Karpas-422 (cell line): Measurements from ENCODE around the gene PTBP2. TPM values are rescaled to one million over a fixed set of nuclear protein-coding genes. Genes with fewer than 3 reads are reported as not detected.

ENCODE experiments used
- DNase-seq: peaks from one replicate; pipeline ENCODE4 v3.0.0-alpha.2; 2015
- H2AFZ ChIP-seq: fragments of 200-600 bp; sonication (generic); 2 replicates; pipeline ENCODE4 v1.6.1; 2014; ENCODE audit warnings: antibody characterized with exemption, low read length, mixed read lengths
- H3K27ac ChIP-seq: fragments of 200-600 bp; sonication (generic); 2 replicates; pipeline ENCODE4 v1.5.1; 2014; ENCODE audit warnings: mild to moderate bottlenecking, low read length, moderate library complexity
- H3K27me3 ChIP-seq: fragments of 200-600 bp; sonication (generic); 2 replicates; pipeline ENCODE4 v1.6.1; 2014; ENCODE audit warnings: low read length, mixed read lengths
- H3K36me3 ChIP-seq: fragments of 200-600 bp; sonication (generic); 2 replicates; pipeline ENCODE4 v1.6.1; 2014; ENCODE audit warnings: low read length, mixed read lengths; ENCODE audit not compliant: insufficient read depth
- H3K4me1 ChIP-seq: fragments of 200-600 bp; sonication (generic); 2 replicates; pipeline ENCODE4 v1.6.1; 2014; ENCODE audit warnings: mild to moderate bottlenecking, low read length, mixed read lengths
- H3K4me2 ChIP-seq: fragments of 200-600 bp; sonication (generic); 2 replicates; pipeline ENCODE4 v1.6.1; 2014; ENCODE audit warnings: low read length, low read depth, mild to moderate bottlenecking; ENCODE audit not compliant: poor library complexity, severe bottlenecking
- H3K4me3 ChIP-seq: fragments of 200-600 bp; sonication (generic); 2 replicates; pipeline ENCODE4 v1.5.1; 2014; ENCODE audit warnings: mild to moderate bottlenecking, antibody characterized with exemption, low read length, mixed read lengths
- H3K79me2 ChIP-seq: fragments of 200-600 bp; sonication (generic); 2 replicates; pipeline ENCODE4 v1.6.1; 2014; ENCODE audit warnings: mild to moderate bottlenecking, low read length, mixed read lengths
- H3K9ac ChIP-seq: fragments of 200-600 bp; sonication (generic); 2 replicates; pipeline ENCODE4 v1.6.0; 2014; ENCODE audit warnings: low read length
- H3K9me2 ChIP-seq: fragments of 200-600 bp; sonication (generic), shearing (Covaris generic); replicated peaks from 2 replicates; pipeline ENCODE4 v1.6.0; 2014; ENCODE audit warnings: mild to moderate bottlenecking, low read length, moderate library complexity; ENCODE audit not compliant: insufficient read depth
- H3K9me3 ChIP-seq: fragments of 300-700, 200-600 bp; sonication (generic); 2 replicates; pipeline ENCODE4 v1.6.1; 2014; ENCODE audit warnings: low read length, mixed read lengths
- H4K20me1 ChIP-seq: fragments of 200-600 bp; sonication (generic); 2 replicates; pipeline ENCODE4 v1.6.1; 2014; ENCODE audit warnings: mild to moderate bottlenecking, antibody characterized with exemption, low read length, low read depth; ENCODE audit not compliant: insufficient read depth
- total RNA-seq: library from RNA; depleted of rRNA; stranded (reverse); fragments of >200 nt; shearing (Covaris generic); gene quantifications from 2 replicates; pipeline ENCODE4 v1.2.3, GENCODE V29; 2014; ENCODE audit warnings: low replicate concordance

The PTBP2 gene
- total RNA-seq, 1 experiment from 2014 or later, result 54.0 TPM

- no peak for DNase-seq
- Histone ChIP-seq H2AFZ (no peak overlapping the region), H3K4me3 (no peak overlapping the region), H3K36me3 (peaks cover 43% of the 10 kb centered on the region; the same call in 1 of the 2 replicates), H3K9me2 (no peaks in the 10 kb centered on the region), H4K20me1 (no peaks in the 10 kb centered on the region), H3K79me2 (peaks cover 38% of the 10 kb centered on the region), H3K9ac (no peak overlapping the region), H3K27ac (no peak overlapping the region), H3K4me1 (no peaks in the 10 kb centered on the region), H3K27me3 (no peaks in the 10 kb centered on the region), H3K4me2 (no peak overlapping the region), H3K9me3 (no peaks in the 10 kb centered on the region)
Observed at GRCh38 chr1:96804648-96805047, 83.1 kb downstream of the PTBP2 start.

DNA sequence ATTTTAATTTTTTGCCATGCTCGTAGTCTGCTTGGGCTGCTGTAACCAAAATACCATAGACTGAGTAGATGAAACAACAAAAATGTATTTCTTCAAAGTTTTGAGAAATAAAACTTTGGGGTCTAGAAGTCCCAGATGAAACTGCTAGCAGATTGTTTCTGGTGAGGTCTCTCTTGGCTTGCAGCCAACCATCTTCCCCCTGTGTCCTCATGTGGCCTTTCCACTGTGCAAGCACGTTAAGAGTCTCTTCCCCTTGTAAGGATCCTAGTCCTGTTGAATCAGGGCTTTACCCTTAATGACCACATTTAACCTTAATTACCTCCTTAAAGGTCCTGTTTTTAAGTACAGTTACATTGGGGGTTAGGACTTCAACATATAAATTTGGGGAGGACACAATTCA, 86.6 kb downstream of the PTBP2 start:
- H3K79me2 ChIP-seq, result peaks cover 30% of the 10 kb centered on the region
- H3K36me3 ChIP-seq, result peaks cover 61% of the 10 kb centered on the region; the same call in 1 of the 2 replicates
- H3K27ac ChIP-seq, result no peak overlapping the region
- H3K4me2 ChIP-seq, result no peak overlapping the region
- no peaks in the 10 kb centered on the region for H3K9me2 ChIP-seq
- no peak overlapping the region for H2AFZ ChIP-seq
- no peaks in the 10 kb centered on the region for H3K4me1 ChIP-seq
- no peaks in the 10 kb centered on the region for H3K9me3 ChIP-seq
- H3K4me3 ChIP-seq, result no peak overlapping the region
- H3K9ac ChIP-seq, result no peak overlapping the region
- H4K20me1 ChIP-seq, result no peaks in the 10 kb centered on the region
- no peaks in the 10 kb centered on the region for H3K27me3 ChIP-seq
- no peak for DNase-seq

- Histone ChIP-seq H3K4me2 (no peak overlapping the region), H3K79me2 (peaks cover 14% of the 10 kb centered on the region; the same call in 1 of the 2 replicates), H3K36me3 (peaks cover 61% of the 10 kb centered on the region; the same call in 1 of the 2 replicates), H4K20me1 (no peaks in the 10 kb centered on the region), H2AFZ (no peak overlapping the region), H3K9me2 (no peaks in the 10 kb centered on the region), H3K9ac (no peak overlapping the region), H3K27me3 (no peaks in the 10 kb centered on the region), H3K4me1 (peaks cover 27% of the 10 kb centered on the region), H3K9me3 (no peaks in the 10 kb centered on the region), H3K27ac (no peak overlapping the region), H3K4me3 (no peak overlapping the region)
- no peak for DNase-seq
Observed at GRCh38 chr1:96815914-96816313, 94.3 kb downstream of the PTBP2 start.

GRCh38 chr1:96820107-96820506, 98.5 kb downstream of the PTBP2 start:
- Histone ChIP-seq H2AFZ (no peak overlapping the region), H3K9me2 (no peaks in the 10 kb centered on the region), H3K9me3 (no peaks in the 10 kb centered on the region), H3K79me2 (0 out of 2 replicates have a peak, but pooled peaks cover 8% of the 10 kb centered on the region), H3K36me3 (peaks cover 38% of the 10 kb centered on the region; the same call in 1 of the 2 replicates), H3K9ac (no peak overlapping the region), H3K4me2 (no peak overlapping the region), H3K27me3 (no peaks in the 10 kb centered on the region), H3K4me3 (no peak overlapping the region), H3K27ac (no peak overlapping the region), H4K20me1 (0 out of 2 replicates have a peak, but pooled peaks cover 2% of the 10 kb centered on the region), H3K4me1 (peaks cover 27% of the 10 kb centered on the region)
- no peak for DNase-seq

- no peak overlapping the region for H3K9ac ChIP-seq
- no peak overlapping the region for H3K4me3 ChIP-seq
- no peak overlapping the region for H3K27ac ChIP-seq
- 0 out of 2 replicates have a peak, but pooled peaks cover 4% of the 10 kb centered on the region for H4K20me1 ChIP-seq
- H3K27me3 ChIP-seq, result no peaks in the 10 kb centered on the region
- no peak overlapping the region for H2AFZ ChIP-seq
- peaks cover 40% of the 10 kb centered on the region; the same call in 1 of the 2 replicates for H3K36me3 ChIP-seq
- H3K4me1 ChIP-seq, result peaks cover 27% of the 10 kb centered on the region
- H3K9me2 ChIP-seq, result no peaks in the 10 kb centered on the region
- H3K9me3 ChIP-seq, result no peaks in the 10 kb centered on the region
- H3K4me2 ChIP-seq, result no peak overlapping the region
- no peak for DNase-seq
- 0 out of 2 replicates have a peak, but pooled peaks cover 8% of the 10 kb centered on the region for H3K79me2 ChIP-seq
Observed at GRCh38 chr1:96820671-96821070, 99.1 kb downstream of the PTBP2 start.

DNA sequence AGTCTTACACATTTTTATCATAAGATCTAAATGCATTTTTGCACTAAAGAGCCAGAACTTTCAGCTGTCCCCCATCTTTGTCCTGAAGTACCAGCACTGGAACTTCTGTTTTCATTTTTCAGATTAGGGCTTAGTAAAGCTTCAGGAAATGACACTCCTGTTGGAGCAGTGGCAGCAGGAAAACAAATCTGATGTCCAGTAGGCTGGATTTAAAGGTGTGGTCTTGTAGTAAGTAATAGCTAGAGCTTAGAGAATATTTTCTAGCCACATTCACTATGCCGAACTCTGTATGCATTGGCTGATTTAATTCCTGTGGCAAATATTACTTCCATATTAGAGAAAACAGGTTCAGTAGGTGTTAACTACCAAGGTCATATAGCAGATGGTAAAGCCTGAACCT, 103.6 kb downstream of the PTBP2 start:
- Histone ChIP-seq H3K9me3 (no peaks in the 10 kb centered on the region), H3K4me3 (no peak overlapping the region), H2AFZ (no peak overlapping the region), H3K4me1 (no peaks in the 10 kb centered on the region), H3K36me3 (peaks cover 26% of the 10 kb centered on the region; the same call in 1 of the 2 replicates), H3K27me3 (no peaks in the 10 kb centered on the region), H3K9me2 (no peaks in the 10 kb centered on the region), H3K27ac (no peak overlapping the region), H3K79me2 (0 out of 2 replicates have a peak, but pooled peaks cover 4% of the 10 kb centered on the region), H4K20me1 (0 out of 2 replicates have a peak, but pooled peaks cover 4% of the 10 kb centered on the region), H3K4me2 (no peak overlapping the region), H3K9ac (no peak overlapping the region)
- DNase-seq, result no peak

GRCh38 chr1:96825950-96826576, 104.5 kb downstream of the PTBP2 start:
- no peaks in the 10 kb centered on the region for H3K27me3 ChIP-seq

DNA sequence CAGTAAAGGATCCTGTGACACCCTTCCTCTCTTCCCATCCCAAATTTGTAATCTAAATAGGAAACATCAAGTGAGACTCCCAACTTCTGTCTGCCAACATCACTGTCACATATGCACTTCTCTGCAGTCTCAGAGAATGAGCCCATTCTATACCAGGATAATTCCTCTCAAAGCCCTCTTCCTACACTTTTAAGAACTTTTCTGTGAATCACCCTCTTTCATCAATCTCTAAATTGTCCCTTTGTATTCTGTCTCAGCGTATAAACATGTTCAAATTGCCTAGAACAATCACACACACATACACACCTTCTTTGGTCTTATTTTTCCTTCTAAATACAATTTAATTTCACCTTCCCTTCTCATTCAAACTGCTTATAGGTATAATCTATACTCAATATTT, 111.8 kb downstream of the PTBP2 start:
- H4K20me1 ChIP-seq, result no peaks in the 10 kb centered on the region
- no peak overlapping the region for H3K9ac ChIP-seq
- no peaks in the 10 kb centered on the region for H3K9me2 ChIP-seq
- no peaks in the 10 kb centered on the region for H3K36me3 ChIP-seq
- H3K27ac ChIP-seq, result no peak overlapping the region
- no peaks in the 10 kb centered on the region for H3K27me3 ChIP-seq
- H2AFZ ChIP-seq, result no peak overlapping the region
- DNase-seq, result no peak
- no peak overlapping the region for H3K4me3 ChIP-seq
- no peaks in the 10 kb centered on the region for H3K9me3 ChIP-seq
- no peaks in the 10 kb centered on the region for H3K79me2 ChIP-seq
- no peak overlapping the region for H3K4me2 ChIP-seq
- no peaks in the 10 kb centered on the region for H3K4me1 ChIP-seq

More at GRCh38 chr1:96825950-96826576, 104.5 kb downstream of the PTBP2 start:
- Histone ChIP-seq H3K4me1 (no peaks in the 10 kb centered on the region), H2AFZ (no peak overlapping the region), H4K20me1 (0 out of 2 replicates have a peak, but pooled peaks cover 4% of the 10 kb centered on the region), H3K36me3 (peaks cover 18% of the 10 kb centered on the region; the same call in 1 of the 2 replicates), H3K4me2 (no peak overlapping the region), H3K9me2 (no peaks in the 10 kb centered on the region), H3K27ac (no peak overlapping the region), H3K4me3 (no peak overlapping the region), H3K79me2 (no peaks in the 10 kb centered on the region), H3K9me3 (no peaks in the 10 kb centered on the region), H3K9ac (no peak overlapping the region)
- no peak for DNase-seq
